Ovary (tissue), 9 donors: ENCODE measurements around the gene MED6. TPM values are rescaled to one million over a fixed set of nuclear protein-coding genes. Genes with fewer than 3 reads are reported as not detected.

ENCODE experiments used
- DNase-seq, 5 donors: peaks; one replicate each; pipeline ENCODE4 v3.0.0-alpha.2; 2019 to 2020
- H3K27ac ChIP-seq, 2 donors: fragments of 200-600 bp; one replicate each; pipeline versions ENCODE4 v1.5.1 to v1.8.0; 2019 to 2022
- H3K27me3 ChIP-seq: fragments of 200-600 bp; one replicate; pipeline ENCODE4 v1.8.0; 2022
- H3K36me3 ChIP-seq: fragments of 200-600 bp; sonication (generic); one replicate; pipeline ENCODE4 v1.5.1; 2019
- H3K4me1 ChIP-seq: one replicate; pipeline ENCODE4 v1.8.1; 2013; ENCODE audit warnings: mild to moderate bottlenecking, moderate library complexity; ENCODE audit not compliant: insufficient read depth
- H3K4me3 ChIP-seq: fragments of 200-600 bp; sonication (generic); one replicate; pipeline ENCODE4 v1.5.1; 2017
- H3K9me3 ChIP-seq, 2 donors: fragments of 200-600 bp in 1 of 2; sonication (generic) in 1 of 2; one replicate each; pipeline versions ENCODE4 v1.5.1 to v1.8.1; 2013 to 2019; ENCODE audit warnings: mild to moderate bottlenecking in 1 of 2, moderate library complexity in 1 of 2
- CTCF ChIP-seq, 3 donors: fragments of 450-650 bp in 2 of 3; fragments of 200-600 bp in 1 of 3; IDR thresholded peaks; one replicate each; pipeline versions ENCODE4 v1.5.1 to v1.8.0; 2016 to 2022; ENCODE audit warnings: antibody characterized with exemption in 3 of 3, mild to moderate bottlenecking in 1 of 3
- EP300 ChIP-seq: sonication (generic); formaldehyde crosslinking; IDR thresholded peaks from one replicate; pipeline ENCODE4 v1.6.1; 2017; ENCODE audit warnings: antibody characterized with exemption
- POLR2A ChIP-seq: fragments of 450-650 bp; IDR thresholded peaks from one replicate; pipeline ENCODE4 v1.6.1; 2017; ENCODE audit warnings: antibody characterized with exemption, mild to moderate bottlenecking, moderate library complexity
- WGBS, 3 donors: extraction: QIAGEN DNeasy Blood & Tissue Kit in 1 of 3; methylation state at CpG; one replicate each; pipeline versions ENCODE4 v1.1.5 to v1.1.7; 2013 to 2017; 5-methylcytosine and 5-hydroxymethylcytosine counted together
- intact Hi-C, 4 donors: fragments of 100-400 bp; cut with DNase I; formaldehyde crosslinking; loops; one replicate each; pipeline versions ENCODE4 v1.11.0 to v1.15.1; 2022 to 2023
- polyA plus RNA-seq, 2 donors: library from polyadenylated mRNA; stranded (reverse); fragments of 200-250 nt in 1 of 2; fragments of 350-450 nt in 1 of 2; fragmentation: Illumina TruSeq in 1 of 2; extraction: RNeasy Lipid Tissue Mini Kit (QIAGEN cat#74804) in 1 of 2; gene quantifications; one replicate each; pipeline ENCODE4 v1.2.3, GENCODE V29; 2013 to 2014
- total RNA-seq, 7 donors: library from RNA; depleted of rRNA in 2 of 7; stranded (reverse); fragments of >200 nt in 2 of 7; fragmentation: NEBNext Ultra II Directional in 3 of 7; extraction: Animal tissue kit (Norgen Biotek cat#: 25700) in 3 of 7; gene quantifications; one replicate each; pipeline versions ENCODE4 v1.1.0 to v1.2.4, GENCODE V29; 2016 to 2023
- donor health status: DM: no; HTN: no; CAD: no; lungs with moderate emphysema.
- donor health status: DM: no; HTN: no; CAD: no.
- donor health status: Bipolar disorder and iron deficiency.
- donor health status: DM: yes; HTN: yes; CAD: no.
- donor health status: DM: no; HTN: no; CAD: no.
- donor health status: DM: yes; HTN: yes; CAD: no.

MED6 gene
- total and polyA plus RNA-seq, 9 donors, result 20.0 to 41.5 (median 35.8) TPM

DNA sequence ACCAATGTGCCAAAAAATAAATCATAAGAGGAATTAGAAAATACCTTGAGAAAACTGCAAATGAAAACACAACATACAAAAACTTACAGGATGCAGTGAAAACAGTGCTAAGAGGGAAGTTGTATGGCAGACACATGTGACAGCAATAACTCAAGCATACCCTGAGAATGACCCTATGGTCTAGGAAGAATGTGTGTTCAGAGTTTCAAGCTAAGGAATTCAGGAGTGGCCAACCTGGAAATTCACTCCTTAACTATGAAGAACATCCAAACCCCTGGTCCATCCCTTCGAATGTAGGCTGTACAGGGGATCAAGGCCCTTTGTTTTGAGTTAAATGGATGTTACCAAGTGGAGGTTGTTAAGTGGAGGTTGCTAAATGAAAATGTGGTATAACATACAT is 24.5 kb upstream of the MED6 start:
- Histone ChIP-seq H3K4me3 (no peak overlapping the region), H3K36me3 (no peaks in the 10 kb centered on the region), H3K4me1 (no peaks in the 10 kb centered on the region), H3K9me3 (no peaks in the 10 kb centered on the region), H3K27ac (no peak overlapping the region), H3K27me3 (no peaks in the 10 kb centered on the region)
- TF ChIP-seq CTCF (IDR thresholded peaks at IDR 0.05) (no peak), POLR2A (no peak), EP300 (no peak)
- intact Hi-C loops, result no loop called here
- DNase-seq, result no peak
- 44 to 50% (median 46%) methylated on average over 1 of the region's 1 CpG for WGBS, 3 donors

GRCh38 chr14:70622111-70622712 is 21.8 kb upstream of the MED6 start:
- TF ChIP-seq EP300, result no peak
- TF ChIP-seq POLR2A, result no peak
- TF ChIP-seq CTCF (IDR thresholded peaks at IDR 0.05), result no peak
- Histone ChIP-seq H3K27ac (no peak overlapping the region), H3K4me3 (no peak overlapping the region), H3K27me3 (no peaks in the 10 kb centered on the region), H3K36me3 (no peaks in the 10 kb centered on the region), H3K9me3 (no peaks in the 10 kb centered on the region), H3K4me1 (no peaks in the 10 kb centered on the region)
- intact Hi-C loops, result no loop called here
- WGBS, 3 donors, result 26 to 34% (median 32%) methylated on average over 3 of the region's 3 CpGs
- DNase-seq, result no peak

- intact Hi-C loops, result no loop called here
- no peak overlapping the region for H3K4me3 ChIP-seq
- H3K27me3 ChIP-seq, result no peaks in the 10 kb centered on the region
- TF ChIP-seq CTCF (IDR thresholded peaks at IDR 0.05) (no peak), EP300 (no peak), POLR2A (no peak)
- no peaks in the 10 kb centered on the region for H3K9me3 ChIP-seq
- no peaks in the 10 kb centered on the region for H3K36me3 ChIP-seq
- H3K27ac ChIP-seq, result no peak overlapping the region
- DNase-seq, result no peak
- H3K4me1 ChIP-seq, result no peaks in the 10 kb centered on the region
These were observed 19.3 kb upstream of the MED6 start for GRCh38 chr14:70619708-70620107.

GRCh38 chr14:70618314-70618713 is 17.9 kb upstream of the MED6 start:
- H3K4me3 ChIP-seq, result no peak overlapping the region
- intact Hi-C loops, result no loop called here
- 43 to 74% (median 54%) methylated on average over 2 of the region's 2 CpGs for WGBS, 3 donors
- H3K27ac ChIP-seq, result no peak overlapping the region
- no peaks in the 10 kb centered on the region for H3K9me3 ChIP-seq
- H3K27me3 ChIP-seq, result no peaks in the 10 kb centered on the region
- no peak for DNase-seq
- no peaks in the 10 kb centered on the region for H3K36me3 ChIP-seq
- no peaks in the 10 kb centered on the region for H3K4me1 ChIP-seq
- no peak for TF ChIP-seq CTCF (IDR thresholded peaks at IDR 0.05)
- no peak for TF ChIP-seq EP300
- no peak for TF ChIP-seq POLR2A
